HG03025 (cell line): Measurements from ENCODE around the gene RNFT1.
"Not testable (repeated sequence)": the region's sequence is repeated elsewhere in the genome, so short reads cannot be mapped to it uniquely, and the experiment has no call there.

ENCODE experiments used
- ATAC-seq: cut with Tn5 transposase; IDR thresholded peaks from one replicate; pipeline ENCODE4 v1.9.1; 2021; ENCODE audit warnings: mild to moderate bottlenecking, moderate library complexity; ENCODE audit not compliant: unreplicated experiment, low FRiP score

RNFT1 gene

DNA sequence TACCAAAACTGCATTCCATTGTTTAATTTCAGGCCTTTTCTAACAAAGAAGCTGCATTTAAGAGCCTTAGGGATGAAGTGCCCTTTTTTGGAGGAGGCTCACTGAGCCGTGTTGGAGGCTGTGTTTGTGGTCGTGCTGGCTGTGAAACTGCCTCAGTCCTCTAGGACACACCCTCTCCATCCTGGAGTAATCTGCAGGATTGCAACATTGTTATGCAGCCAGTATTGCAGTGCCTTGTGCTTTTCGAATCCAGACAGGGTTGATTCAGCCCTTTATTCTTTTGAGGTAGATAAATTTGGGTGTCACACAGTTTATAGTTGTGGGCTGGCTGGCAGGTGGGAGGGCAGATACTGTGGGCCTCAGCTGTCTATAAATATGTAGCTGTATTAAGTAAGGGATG lies 33.8 kb downstream of the RNFT1 start:
- not testable (repeated sequence) for ATAC-seq

DNA sequence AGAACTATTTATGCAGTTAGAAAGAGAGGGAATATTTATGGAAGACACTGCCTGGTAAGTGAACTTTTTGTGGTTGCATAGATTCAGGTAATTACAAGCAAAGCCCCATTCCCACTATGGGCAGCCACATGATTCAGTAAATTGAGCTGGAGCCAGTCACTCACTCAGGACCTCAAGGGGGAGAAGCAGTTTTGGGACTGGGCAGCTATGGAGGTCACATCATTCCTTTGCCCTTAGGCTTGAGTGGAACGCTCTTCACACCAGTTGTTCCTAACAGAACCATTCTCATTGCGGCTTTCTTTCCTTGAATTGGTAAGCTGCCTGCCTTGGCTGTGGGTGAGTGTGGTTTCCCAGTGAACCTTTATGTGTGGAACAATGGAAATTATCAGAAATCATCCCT lies 34.4 kb downstream of the RNFT1 start:
- not testable (repeated sequence) for ATAC-seq

DNA sequence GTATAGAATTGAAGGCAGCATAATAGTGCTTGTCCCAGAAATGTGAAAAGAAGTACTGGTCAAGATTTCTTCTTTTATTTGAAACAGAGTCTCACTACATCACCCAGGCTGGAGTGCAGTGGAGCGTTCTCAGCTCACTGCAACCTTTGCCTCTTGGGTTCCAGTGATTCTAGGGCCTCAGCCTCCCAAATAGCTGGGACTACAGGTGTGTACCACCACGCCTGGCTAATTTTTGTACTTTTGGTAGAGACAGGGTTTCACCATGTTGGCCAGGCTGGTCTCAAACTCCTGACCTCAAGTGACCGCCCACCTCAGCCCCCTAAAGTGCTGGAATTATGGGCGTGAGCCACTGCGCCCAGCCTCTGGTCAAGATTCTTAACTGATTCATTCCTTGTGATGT lies 43.9 kb downstream of the RNFT1 start:
- ATAC-seq, result not testable (repeated sequence)

DNA sequence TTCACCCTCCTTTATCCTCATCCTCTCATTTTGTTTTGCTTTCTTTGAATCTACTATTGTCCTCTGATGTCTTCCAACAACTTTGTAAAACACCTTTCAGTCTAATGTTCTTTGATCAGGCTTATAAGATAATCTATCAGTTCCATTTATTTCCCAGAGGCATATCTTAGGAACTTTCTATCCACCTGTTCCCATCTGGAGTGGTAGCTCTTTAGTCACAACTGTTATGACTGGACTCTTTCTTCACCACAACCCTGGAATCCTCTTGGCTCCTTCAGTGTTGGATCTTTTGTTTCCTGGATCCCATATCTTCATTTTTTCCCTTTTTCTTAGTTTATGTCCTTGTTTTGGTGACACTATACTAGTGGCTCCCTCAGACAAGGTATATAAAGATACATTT lies 48.1 kb downstream of the RNFT1 start:
- no peak for ATAC-seq

DNA sequence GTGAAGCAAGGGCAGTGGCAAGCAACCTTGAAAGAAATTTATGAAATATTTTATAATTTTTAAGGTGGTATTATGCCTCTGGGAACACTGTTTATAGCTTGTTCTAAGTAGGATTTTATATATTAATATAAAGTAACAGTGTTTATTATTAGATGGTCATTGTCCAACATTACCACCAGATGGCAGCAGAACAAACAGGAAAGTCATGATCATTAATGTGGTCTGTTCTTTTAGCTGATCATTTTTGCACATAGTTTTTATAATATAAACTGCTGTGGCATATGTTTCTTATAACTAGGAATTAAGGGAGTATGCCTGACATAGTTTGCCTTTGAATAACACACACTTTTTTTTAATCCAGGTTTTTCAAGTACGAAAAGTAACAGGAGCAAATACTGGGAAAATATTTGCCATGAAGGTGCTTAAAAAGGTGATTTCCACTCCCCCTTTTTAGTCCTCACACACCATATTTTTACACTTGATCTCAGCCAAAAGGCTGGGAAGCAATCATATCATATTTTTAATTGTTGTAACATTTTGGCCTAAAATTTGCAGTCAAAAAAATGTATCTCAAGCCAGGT lies 50.2 kb downstream of the RNFT1 start:
- no peak for ATAC-seq

DNA sequence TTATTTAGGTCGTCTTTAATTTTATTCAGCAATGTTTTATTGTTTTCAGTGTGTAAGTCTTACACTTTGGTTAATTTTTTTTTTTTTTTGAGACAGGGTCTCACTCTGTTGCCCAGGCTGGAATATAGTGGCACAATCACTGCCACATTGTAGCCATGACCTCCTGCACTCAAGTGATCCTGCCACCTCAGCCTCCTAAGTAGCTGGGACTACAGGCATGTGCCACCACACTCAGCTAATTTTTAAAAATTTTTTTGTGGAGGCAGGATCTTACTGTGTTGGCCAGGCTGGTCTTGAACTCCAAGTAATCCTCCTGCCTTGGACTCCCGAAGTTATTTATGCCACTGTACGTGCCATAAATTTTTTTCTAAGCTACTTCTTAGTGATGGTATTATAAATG lies 57.1 kb downstream of the RNFT1 start:
- ATAC-seq, result no peak

DNA sequence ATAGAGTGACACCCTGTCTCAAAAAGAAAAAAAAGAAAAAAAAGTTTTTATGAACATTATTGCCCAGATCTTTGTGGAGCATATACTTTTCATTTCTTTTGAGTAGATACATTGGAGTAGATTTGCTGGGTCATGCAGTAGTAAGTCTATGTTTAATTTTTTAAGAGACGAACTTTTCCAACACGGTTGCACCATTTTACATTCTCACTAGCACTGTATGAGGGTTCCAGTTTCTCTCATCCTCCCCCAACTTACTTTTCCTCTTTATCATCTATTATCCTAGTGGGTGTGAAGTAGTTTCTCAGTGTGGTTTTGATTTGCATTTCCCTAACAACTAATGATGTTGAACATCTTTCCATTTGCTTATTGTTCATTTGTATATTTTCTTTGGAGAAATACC lies 61.1 kb downstream of the RNFT1 start:
- no peak for ATAC-seq
